Right ventricle myocardium superior (tissue), 1 donor: ENCODE data around the gene ATG4D. TPM values are rescaled to one million over a fixed set of nuclear protein-coding genes. Genes with fewer than 3 reads are reported as not detected.
A peak's percentile ranks its signal among the peaks of the same experiment; 100 is the strongest.
"Not testable (repeated sequence)": the region's sequence is repeated elsewhere in the genome, so short reads cannot be mapped to it uniquely, and the experiment has no call there.

Source experiments
- ATAC-seq: fragments of 200-7000 bp; cut with Tn5 transposase; one replicate; pipeline ENCODE4 v1.9.1; 2020; ENCODE audit warnings: mild to moderate bottlenecking; ENCODE audit not compliant: poor library complexity
- DNase-seq: peaks from one replicate; pipeline ENCODE4 v3.0.0-alpha.2; 2020
- intact Hi-C: fragments of 100-400 bp; cut with DNase I; formaldehyde crosslinking; loops from one replicate; pipeline ENCODE4 v1.11.2; 2022
- total RNA-seq: library from RNA; stranded (reverse); fragmentation: NEBNext Ultra II Directional; extraction: Animal tissue kit (Norgen Biotek cat#: 25700); gene quantifications from one replicate; pipeline ENCODE4 v1.2.1, GENCODE V29; 2021
- donor health status: DM: no; HTN: yes; CAD: no; lungs with severe emphysema.

ATG4D gene
- total RNA-seq, 1 donor from 2014 or later: 46.4 TPM

DNA sequence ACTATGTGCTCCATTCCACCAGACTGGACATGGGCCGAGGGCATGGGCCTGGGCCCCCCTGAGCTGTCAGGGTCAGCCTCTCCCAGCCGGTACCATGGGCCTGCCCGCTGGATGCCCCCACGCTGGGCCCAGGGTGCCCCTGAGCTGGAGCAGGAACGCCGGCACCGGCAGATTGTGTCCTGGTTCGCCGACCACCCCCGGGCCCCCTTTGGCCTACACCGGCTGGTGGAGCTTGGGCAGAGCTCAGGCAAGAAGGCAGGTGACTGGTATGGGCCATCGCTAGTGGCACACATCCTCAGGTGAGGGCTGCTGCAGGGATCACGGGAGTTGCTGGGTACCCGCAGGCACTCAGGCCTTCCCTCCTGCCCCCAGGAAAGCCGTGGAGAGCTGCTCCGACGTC lies 3.1 kb downstream of the ATG4D start:
- intact Hi-C loops: no loop called here
- DNase-seq: no peak
- ATAC-seq: no peak

DNA sequence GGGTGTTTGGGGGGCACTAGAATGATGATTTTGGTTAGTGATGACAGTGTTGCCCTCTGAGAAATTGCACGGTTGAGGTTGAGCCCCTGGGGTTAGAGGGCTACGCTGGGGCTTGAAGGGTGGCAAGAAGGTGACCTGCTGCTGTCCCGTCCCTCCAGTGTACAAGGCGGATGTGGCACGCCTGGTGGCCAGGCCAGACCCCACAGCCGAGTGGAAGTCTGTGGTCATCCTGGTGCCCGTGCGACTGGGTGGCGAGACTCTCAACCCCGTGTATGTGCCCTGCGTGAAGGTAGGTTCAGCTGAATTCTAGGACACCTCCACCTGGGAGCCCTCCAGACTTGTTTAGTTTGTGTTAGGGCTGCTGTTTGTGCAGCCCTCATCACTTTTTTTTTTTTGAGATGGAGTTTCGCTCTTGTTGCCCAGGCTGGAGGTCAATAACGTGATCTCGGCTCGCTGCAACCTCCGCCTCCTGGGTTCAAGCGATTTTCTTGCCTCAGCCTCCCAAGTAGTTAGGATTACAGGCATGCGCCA lies 5.1 kb downstream of the ATG4D start:
- intact Hi-C loops: no loop called here
- ATAC-seq: no peak
- no peak for DNase-seq

- DNase-seq (no peak), ATAC-seq (no peak)
- intact Hi-C loops: no loop called here
Measured at GRCh38 chr19:10549733-10550132, 6.0 kb downstream of the ATG4D start.

DNA sequence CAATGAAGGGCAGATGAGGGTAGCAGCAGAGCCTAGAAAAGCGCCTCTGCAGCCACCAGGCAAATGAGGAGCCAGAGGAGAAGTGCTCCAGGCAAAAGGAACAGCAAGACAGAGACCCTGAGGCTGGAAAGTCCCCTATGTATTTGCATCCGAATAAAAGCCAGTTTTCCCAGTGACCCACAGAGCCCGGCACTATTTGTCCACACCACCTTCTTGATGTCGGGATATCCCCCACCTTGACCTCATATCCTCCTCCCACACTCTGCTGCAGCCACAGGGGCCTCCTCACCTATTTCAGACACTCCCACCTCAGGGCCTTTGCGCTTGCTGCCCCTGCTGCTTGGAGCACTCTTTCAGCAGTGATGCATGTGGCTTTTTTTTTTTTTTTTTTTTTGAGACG lies 6.6 kb downstream of the ATG4D start:
- intact Hi-C loops: no loop called here
- ATAC-seq (no peak), DNase-seq (no peak)

DNA sequence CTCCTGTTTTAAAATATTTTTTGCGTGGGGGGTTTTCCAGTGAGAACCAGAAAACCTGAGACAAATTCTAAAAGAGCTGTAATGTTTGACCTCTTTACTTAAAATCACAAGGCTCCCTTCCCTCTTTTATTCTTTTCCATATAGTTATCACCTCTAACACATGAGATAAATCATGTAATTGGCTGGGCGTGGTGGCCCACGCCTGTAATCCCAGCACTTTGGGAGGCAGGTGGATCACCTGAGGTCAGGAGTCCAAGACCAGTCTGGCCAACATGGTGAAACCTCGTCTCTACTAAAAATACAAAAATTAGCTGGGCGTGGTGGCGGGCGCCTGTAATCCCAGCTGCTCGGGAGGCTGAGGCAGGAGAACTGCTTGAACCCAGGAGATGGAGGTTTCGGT lies 7.3 kb downstream of the ATG4D start:
- DNase-seq, ATAC-seq, intact Hi-C loops: not testable (repeated sequence)

DNA sequence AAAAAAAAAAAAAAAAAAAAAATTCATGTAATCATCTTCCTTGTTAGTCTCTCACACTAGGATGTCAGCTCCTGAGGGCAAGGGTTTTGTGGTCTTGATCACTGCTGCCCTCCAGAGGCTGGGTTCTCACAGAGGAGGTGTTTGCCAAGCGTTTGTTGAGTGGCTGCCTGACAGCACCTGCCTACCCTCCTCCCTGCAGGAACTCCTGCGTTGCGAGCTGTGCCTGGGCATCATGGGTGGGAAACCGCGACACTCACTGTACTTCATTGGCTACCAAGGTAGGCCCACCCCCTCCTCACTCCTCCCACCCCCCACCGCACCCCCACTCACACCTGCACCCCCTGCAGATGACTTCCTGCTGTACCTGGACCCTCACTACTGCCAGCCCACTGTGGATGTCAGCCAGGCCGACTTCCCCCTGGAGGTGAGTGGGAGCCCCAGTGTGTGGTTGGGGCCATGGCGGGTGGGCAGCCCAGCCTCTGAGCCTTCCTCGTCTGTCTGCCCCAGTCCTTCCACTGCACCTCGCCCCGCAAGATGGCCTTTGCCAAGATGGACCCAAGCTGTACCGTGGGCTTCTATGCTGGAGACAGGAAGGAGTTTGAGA lies 8.1 kb downstream of the ATG4D start:
- ATAC-seq: no peak

GRCh38 chr19:10552510-10553053 lies 8.9 kb downstream of the ATG4D start:
- intact Hi-C loops: no loop called here
- ATAC-seq: peak; percentile 18

More for the DNA sequence above, 8.1 kb downstream of the ATG4D start:
- intact Hi-C loops: no loop called here
- no peak for DNase-seq

DNA sequence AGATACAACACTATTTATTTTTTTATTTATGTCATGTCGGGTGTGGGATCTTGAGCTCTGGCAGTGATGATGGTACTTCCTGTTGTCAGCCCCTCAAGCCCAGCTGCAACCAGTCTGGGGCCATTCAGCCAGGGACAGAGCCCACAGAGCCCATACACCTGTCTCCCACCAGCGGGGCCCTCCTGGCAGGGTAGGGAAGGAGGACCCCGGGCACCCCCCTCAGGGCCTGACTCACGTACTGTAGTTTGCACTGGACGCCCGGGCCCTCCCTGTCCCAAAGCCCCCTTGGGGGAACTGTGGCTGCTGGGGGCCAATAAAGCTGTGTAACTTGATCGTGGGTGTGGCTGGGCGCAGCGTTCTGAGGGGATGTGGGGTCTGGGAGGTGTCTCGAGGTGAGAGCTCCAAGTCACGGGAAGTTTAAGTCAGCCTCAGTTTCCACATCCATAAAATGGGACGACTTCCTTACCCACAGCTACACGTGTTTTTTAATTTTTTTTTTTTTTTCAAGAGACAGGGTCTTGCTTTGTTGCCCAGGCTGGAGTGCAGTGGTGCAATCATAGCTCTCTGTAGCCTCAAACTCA lies 9.5 kb downstream of the ATG4D start:
- DNase-seq (no peak), ATAC-seq (peak; percentile 13)
- intact Hi-C loops: no loop called here

More at GRCh38 chr19:10552510-10553053, 8.9 kb downstream of the ATG4D start:
- DNase-seq: no peak

GRCh38 chr19:10553943-10554381 lies 10.3 kb downstream of the ATG4D start:
- intact Hi-C loops: no loop called here
- DNase-seq (no peak), ATAC-seq (peak; percentile 6)

DNA sequence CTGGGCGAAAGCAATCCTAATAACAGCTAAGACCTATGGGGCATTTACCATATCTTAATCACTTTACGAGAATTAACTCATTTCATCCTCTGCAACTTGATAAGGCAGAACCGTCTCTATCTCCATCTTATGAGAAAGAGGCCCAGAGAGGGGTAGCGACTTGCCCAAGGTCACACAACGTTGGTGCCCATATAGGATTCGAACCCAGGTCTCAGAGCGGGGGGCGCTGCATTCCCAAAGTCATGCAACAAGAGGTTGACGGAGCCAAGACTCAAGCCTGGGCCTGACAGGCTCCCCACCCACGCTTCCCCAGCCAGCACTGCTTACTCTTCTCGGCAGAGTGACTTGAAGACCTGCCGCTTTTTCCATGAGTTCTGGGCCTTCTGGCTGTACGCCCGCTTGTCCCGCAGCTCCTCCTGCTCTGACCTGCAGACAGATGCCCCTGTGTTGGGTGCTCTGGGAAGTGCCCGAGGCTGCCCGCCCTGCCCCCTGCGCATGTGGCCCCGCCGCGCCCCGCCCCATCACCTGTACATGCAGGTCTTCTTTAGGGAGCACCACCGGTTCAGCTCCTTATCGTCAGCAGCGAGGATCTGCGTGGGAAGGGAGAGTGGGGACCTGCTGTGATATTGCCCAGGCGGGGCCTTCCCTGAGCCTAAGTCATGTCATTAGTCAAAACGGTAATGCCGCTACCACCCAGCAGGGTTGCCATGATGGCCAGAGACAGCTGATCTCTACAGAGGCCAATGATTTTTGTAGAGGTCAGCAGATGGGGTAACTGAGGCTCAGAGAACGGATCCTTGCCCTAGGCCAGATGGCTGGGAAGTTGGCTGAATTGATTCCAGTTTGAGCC lies 11.3 kb downstream of the ATG4D start:
- intact Hi-C loops: no loop called here
- no peak for ATAC-seq
- no peak for DNase-seq

GRCh38 chr19:10555610-10555973 lies 11.9 kb downstream of the ATG4D start:
- ATAC-seq (no peak), DNase-seq (no peak)

DNA sequence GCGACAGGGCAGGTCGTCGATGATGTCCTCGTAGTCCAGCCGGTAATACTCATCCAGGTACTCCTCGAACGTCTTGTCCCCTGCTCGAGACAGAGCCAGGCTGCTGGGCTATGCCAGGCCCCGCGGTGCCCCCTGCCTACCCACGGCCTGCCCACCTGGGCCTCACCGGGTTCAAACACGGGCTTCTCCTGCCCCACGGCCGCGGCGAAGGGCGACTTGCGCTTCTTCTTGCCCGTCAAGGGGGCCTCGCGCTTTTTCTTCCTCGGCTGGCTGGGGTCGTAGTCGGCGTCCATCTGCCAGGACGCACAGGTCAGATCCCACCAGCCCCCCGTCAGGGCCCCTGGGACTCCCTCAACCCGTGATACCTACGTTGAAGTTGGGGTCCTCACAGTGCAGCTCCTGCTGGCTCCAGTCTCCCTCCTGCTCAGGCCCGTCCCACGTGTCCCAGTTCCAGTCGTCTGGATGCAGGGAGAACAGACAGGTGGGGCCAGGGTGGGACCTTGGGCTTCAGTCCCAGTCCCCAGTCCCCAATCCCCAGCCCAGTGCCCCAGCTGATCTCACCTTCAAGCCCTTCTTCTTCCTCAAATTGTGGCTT lies 14.0 kb downstream of the ATG4D start:
- intact Hi-C loops: no loop called here
- ATAC-seq: no peak

More at GRCh38 chr19:10555610-10555973, 11.9 kb downstream of the ATG4D start:
- intact Hi-C loops: no loop called here

DNA sequence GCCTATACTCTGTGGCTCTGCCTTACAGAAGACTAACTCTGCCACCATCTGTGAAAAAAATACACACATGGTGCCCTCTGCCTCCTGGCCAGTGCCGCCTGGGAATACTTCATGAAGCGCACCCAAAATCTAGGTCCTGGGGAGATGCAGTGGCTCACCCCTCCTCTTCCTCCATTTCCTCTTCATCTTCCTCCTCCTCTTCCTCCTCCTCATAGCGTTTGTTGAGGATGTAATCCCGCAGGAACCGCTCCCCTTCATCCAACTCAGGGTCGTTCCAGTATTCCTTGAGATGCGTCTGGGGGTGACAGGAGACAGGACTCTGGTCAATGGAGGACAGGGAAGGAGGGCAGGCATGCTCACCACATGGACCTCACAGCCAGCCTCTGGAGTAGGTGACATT lies 16.4 kb downstream of the ATG4D start:
- no peak for ATAC-seq
- no peak for DNase-seq
- intact Hi-C loops: no loop called here

More for the DNA sequence above, 14.0 kb downstream of the ATG4D start:
- no peak for DNase-seq

DNA sequence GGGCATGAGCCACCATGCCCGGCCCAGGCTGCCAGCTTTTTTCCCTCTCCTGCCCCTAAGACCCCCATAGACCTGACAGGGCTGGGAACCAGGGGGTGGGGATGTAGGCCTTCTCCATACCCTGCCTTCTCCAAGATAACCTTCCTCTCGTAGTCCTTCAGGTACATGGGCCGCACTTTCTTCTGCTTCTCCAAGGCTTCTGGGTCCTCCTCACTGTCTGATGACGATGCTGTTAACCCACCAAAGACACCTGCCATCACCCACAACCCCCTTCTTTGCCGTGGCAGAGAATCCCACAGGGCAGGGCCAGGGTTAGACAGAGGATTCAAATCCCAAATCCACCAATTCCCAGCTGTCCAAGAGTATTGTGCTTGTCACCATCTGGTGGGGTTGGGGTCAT lies 18.9 kb downstream of the ATG4D start:
- ATAC-seq (no peak), DNase-seq (no peak)
- intact Hi-C loops: no loop called here

GRCh38 chr19:10565028-10565566 lies 21.4 kb downstream of the ATG4D start:
- intact Hi-C loops: loop anchor here (5.0 kb wide), 1 partner anchor 163 kb away; the partner anchor contains the start of gene CDC37
- DNase-seq (peak; percentile 68), ATAC-seq (no peak)

DNA sequence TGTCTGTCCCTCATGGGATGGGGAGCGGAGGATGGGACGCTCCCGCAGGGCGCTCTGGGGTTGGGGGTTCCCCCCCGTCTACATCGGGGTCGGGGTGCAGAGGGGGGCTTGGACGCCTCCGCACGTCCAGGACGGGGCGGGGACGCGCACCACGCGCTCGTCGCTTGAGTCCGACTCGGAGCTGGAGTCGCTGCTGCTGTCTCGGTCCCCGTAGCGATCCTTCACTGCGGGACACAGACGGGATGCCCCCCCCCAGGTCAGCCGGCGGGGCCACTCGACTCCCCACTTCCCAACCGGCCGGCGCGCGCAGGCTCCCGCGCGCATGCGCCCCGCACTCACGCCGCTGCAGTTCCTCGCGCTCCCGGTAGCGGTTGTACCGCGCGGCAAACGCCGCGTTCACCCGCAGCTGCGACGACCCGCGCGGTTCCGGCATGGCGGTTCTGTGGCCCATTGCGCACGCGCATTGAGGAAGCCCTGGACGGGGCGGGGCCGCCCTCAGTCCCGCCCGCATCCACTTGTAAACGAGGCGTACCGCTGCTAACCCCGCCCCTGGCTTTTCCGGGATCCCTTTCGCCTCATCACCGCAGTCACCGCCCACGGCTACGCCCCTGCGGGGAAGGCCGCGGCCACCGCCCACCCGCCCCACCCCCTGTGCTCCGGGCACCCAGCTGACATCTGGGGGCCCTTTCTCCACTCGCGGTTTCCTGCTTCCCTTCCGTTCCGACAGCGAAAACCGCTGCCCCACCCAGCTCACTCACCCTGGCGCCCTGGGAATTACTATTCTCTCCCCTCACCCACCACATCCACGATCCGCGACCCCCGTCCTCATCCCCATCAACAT lies 22.1 kb downstream of the ATG4D start, which contains the start of gene KRI1:
KRI1 (minus strand) TSS at position 444 of the 841 bp plus-strand sequence; CDS start at position 433, 11 bp downstream.
- intact Hi-C loops: loop anchor here (5.0 kb wide), 1 partner anchor 163 kb away; the partner anchor contains the start of gene CDC37
- peak; percentile 100 for DNase-seq
- ATAC-seq: peak; percentile 87

DNA sequence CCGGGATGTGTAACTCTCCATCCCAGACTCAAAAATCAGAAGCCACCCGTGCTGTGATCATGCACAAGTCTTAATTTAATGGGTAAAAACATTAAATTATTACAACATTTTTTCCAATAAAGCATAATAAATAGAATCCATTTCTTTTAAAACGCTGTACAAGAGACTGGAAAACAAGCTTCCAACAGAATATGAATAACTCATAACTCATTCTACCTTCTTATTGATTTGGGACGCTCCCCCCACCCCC lies 22.6 kb downstream of the ATG4D start:
- ATAC-seq: no peak
- DNase-seq: no peak
- intact Hi-C loops: loop anchor here (5.0 kb wide), 1 partner anchor 164 kb away; the partner anchor contains the start of gene CDC37
